Activated CD4-positive, alpha-beta T cell treated with anti-CD3 and anti-CD28 coated beads, Interleukin-2, Interleukin-6, amounts not matched to agents 100 ng/mL and 50 ng/mL, durations not matched to agents 16 hours and 8 hours (primary cell): ENCODE results near the gene RPS15.
"Not testable (repeated sequence)": the region's sequence is repeated elsewhere in the genome, so short reads cannot be mapped to it uniquely, and the experiment has no call there.

Source experiments
- DNase-seq: peaks from one replicate; pipeline ENCODE4 v3.0.0-alpha.2; 2020

The RPS15 gene

GRCh38 chr19:1471515-1472160, 33.4 kb downstream of the RPS15 start:
- DNase-seq: no peak

GRCh38 chr19:1472231-1473084, 34.3 kb downstream of the RPS15 start:
- DNase-seq: no peak

DNA sequence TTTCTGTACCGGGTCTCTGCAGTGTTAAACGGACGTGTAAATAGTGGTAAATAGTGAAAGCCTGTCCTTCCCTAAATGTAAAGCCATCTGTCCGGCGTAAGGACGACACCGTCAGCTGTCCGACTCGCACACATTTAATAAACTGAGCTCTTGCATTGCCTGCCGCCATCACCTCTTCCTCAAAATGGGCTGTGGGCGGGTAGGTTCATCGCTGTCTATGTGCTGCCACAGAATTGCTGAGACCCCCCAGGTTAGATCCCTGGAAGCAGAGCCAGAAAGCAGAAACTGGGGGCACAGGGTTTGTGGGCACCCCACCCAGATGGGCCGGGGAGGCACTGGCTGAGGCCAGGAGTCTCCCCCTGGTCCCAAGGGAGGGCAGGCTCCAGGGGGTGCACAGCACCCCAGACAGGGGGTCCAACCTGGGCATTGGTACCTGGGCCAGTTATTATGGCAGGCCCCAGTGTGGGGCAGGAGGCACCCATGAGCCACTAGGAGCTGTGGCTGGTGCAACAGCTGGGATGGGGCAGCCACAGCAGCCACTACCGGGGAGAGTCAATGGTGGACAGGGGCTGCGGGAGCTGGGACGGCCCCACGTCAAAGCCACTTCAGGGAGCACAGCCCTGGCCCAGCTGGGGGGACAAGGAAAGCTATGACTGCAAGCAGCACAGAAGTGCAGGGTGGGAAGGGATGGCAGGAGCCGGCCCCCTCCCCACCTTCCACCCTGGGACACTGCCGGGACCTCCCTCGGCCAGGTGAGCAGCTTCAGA, 35.1 kb downstream of the RPS15 start:
- DNase-seq: no peak

DNA sequence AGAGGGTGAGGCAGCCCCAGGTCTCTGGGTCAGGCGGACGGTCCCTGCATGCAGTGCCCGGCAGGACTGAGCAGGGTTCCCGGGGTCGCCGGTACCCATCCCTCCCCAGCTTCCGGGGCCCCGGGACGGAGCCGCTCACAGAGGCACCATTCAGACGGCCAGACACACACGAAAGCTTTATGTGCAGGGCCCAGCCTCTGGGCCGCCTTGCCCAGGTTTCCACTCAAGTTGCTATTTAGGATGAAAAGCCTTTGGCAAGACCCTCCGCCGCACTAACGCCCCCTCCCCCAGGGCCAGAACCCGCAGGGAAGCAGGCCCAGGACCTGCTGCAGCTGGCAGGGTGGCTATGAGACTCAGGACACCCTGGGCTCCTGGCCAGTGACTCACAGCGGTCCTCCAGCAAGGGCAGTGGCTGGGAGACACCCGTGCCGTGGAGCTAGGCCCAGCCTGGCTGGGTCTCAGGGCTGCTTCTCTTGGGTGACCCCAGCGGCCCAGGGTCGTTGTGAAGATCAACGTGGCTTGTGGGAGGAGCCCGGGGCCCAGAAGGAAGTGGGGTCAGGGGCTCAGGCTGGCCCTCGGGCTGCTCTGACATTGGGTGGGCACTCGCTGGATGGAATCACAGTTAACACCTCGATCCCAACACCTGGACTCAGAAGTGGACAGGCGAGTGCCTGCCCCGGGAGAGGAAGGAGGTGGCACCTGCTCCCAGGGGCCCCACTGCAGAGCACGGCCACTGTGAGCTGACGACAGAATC, 36.0 kb downstream of the RPS15 start:
- no peak for DNase-seq

DNA sequence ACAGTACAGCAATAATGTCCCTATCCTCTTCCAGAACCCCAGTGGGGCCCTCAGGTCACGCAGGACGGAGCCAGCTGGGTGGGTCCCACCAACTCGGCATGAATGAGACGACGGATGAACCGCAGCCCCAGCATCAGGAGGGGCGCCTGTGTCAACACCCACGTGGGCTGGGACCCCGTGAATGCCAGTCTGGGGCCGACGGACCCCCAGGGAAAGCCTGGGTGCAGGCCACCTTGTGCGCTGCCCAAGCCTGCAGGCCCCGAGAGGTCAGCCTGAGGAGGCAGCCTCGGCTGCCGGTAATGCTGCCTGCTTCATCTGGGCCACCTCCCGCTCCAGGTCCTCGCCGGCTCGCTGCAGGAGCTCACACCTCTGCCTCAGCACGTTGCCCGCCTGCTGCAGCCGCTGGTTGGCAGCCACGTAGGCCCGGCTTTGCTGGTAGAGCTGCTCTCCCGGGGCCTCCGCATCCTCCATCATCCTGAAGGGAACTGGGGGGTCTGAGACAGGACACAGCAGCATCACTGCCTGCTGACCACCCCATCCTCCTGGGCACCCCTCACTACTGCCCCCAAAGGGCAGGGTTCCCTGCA, 36.7 kb downstream of the RPS15 start:
- no peak for DNase-seq

DNA sequence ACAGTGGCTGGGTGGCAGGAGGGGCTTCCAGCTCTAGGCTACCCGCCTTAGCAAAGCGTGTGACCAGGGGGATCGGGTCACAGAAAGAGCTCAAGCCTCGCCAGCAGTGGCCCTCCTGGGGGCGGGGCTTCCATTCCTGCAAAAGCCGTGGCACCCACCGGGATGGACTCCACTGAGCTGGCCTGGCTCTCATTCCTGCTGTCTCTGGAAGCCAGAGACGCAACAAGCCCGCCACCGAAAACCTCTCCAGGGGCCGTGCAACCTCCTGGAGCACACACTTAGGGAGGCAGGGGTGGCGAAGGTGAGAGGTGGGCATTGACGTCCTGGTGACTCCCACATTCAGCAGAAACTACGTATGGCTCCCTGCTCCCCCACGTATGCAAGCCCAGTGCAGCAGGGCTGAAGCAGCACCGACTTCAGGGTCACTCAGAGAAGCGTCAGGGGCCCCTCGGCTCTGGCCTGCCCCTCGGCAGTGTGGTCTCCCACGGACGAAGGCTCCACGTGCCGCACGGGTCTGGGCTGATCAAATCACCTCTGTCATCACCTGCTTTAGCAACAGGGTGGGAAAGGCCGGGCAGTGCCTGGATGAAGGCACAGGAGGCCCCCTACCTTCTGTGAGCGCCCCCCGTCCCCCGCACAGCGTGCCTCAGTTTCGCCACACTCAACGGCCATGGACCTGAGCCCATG, 37.7 kb downstream of the RPS15 start:
- DNase-seq: no peak

- DNase-seq: not testable (repeated sequence)
Observed at GRCh38 chr19:1477056-1477455, 38.9 kb downstream of the RPS15 start.

DNA sequence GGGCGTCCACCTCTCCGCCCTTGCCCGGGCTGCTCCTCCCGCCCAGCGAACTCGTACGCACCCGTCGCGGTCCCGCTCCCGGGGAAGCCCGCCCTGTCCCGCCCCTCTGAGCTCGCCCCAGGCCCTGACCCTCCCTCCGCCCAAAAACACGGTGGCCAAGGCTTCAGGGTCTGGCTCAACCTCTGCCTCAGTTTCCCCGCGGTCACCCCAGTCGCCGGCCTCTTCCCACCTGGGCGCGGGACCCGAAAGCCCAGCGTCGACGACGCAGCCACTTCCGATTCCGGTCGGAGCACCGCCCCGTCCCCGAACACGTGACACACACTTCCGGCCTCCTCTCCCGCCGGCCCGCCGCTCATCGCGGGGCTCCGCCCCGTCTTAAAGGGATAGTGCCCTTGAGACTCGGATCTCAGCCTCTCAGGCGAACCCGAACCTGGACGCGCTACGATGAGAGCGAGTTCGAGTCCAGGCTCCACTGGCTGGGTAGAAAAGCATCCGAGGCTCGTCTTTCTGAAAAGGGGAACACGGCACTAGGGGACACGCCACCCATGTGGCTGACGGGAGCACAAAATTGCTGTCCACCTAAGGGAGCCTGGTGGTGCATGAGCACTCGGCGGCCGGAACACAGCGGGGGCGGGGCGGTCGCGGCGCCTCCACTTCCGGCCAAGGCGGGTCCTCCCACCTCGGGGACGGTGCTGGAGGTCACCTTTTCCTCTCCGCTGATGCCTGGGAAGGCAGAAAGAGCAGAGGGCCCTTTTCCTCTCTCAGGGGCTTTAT, 40.9 kb downstream of the RPS15 start, which contains the start of gene C19orf25:
Gene C19orf25, minus strand, starts transcription at position 282 of the 774 bp plus-strand sequence. CDS start 312 bp downstream, outside the sequence.
- peak; percentile 97 for DNase-seq

GRCh38 chr19:1481224-1481892, 43.2 kb downstream of the RPS15 start:
- no peak for DNase-seq

DNA sequence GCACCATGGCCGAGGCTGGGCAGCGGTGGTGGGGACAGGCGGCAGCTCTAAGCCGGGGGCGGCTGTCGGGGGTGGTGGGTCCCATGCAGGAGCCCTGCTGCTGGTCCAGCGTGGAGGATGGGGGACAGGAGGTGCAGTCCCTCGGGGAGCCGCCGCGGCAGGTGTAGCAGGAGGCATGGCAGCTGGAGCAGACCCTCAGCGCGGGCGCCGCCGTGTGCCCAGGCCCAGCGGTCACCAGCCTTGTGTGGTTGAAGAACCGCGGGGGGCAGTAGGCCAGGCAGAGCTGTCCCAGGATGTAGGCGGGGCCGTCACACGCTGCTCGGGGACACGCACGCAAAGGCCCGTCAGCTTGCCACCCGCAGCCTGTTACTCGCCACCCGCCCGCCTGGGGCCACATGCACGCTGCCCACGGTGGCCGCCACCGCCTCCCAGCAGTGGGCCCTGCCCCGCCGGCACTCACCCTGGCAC, 43.7 kb downstream of the RPS15 start:
- DNase-seq: no peak

DNA sequence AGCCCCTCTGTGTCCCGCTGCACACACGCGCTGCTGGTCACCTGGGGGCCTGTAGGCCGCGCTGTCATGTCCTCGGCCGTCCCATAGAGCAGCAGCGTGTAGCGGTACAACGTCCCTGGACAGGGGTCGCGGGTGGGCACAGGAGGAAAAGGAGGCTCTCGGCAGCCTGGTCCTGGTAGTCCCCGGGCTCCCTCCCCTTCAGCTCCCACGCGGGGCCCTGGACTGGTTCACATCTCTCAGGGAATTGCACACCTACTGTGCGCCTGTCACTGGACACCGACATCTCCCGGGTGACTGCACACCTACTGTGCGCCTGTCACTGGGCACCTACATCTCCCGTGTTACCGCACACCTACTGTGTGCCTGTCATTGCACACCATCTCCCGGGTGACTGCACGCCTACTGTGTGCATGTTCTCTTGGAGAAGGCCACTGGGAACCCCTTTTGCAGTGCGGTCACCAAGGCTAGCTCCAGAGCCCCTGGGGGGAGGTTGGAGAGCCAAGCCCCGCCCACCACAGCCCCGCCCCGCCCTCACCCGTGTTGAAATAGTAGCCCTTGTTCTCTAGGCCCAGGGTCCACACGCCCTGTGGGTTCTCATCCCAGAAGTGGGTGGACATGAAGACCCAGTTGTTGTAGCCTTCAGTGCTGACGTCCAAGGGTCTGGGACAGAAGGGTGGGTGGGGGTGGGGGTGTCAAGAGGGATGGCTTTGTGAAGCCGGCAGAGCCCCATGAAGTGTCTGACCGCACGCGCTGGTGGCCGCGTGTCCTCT, 44.4 kb downstream of the RPS15 start:
- no peak for DNase-seq

- no peak for DNase-seq
Observed at GRCh38 chr19:1483131-1483978, 45.2 kb downstream of the RPS15 start.

DNA sequence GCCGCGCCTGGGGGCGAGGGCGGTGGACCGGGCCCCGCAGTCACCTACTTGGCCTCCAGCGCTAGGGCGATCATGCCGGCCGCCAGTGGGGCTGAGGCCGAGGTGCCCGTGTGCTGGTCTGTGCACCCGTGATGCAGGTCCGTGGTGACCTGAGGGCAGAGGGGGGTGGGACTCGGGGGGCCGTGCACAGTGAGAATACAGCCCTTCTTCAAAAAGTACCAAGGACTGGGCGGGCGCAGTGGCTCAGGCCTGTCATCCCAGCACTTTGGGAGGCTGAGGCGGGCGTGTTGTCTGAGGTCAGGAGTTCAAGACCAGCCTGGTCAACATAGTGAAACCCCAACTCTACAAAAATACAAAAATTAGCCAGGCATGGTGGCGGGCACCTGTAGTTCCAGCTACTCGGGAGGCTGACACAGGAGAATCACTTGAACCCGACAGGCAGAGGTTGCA, 45.8 kb downstream of the RPS15 start:
- DNase-seq: no peak

DNA sequence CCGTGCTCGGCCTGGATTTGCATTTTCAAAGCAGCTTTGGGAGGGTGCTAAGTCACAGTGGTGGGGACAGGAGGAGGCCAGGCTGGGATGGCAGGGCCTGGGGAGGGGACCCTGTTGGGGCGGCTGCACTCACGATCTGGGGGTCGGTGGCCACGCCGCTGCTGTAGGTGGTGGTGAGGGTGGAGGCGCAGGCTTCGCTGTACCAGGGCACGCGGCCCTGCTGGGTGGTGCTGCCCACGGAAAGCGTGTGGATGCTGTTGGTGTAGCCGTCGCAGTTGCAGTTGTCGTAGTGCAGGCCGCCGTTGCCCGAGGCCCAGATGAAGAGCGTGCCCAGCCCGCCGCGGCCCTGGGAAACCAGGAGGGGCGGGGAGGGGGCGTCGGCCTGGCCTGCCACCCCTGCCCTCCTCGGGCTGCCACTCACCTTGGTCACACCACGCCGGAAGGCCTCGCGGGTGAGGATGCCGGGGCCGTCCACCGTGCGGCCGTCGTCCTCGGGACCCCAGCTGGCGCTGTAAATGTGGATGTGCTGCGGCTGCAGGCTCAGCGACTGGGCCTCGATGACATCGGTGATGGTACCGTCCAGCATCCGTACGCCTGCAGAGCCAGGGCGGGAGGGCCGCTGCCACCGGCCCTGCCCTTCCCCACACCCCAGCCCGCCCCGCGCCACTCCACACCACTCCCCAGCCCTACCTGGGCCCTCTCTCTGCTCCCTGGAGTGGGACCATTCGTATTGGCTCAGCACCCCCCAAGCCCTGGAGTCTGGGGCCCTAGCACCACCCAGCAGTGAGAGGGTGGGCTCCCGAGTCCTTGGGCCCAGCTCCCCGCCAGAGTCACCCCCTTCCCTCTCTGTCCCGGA, 48.8 kb downstream of the RPS15 start:
- no peak for DNase-seq

DNA sequence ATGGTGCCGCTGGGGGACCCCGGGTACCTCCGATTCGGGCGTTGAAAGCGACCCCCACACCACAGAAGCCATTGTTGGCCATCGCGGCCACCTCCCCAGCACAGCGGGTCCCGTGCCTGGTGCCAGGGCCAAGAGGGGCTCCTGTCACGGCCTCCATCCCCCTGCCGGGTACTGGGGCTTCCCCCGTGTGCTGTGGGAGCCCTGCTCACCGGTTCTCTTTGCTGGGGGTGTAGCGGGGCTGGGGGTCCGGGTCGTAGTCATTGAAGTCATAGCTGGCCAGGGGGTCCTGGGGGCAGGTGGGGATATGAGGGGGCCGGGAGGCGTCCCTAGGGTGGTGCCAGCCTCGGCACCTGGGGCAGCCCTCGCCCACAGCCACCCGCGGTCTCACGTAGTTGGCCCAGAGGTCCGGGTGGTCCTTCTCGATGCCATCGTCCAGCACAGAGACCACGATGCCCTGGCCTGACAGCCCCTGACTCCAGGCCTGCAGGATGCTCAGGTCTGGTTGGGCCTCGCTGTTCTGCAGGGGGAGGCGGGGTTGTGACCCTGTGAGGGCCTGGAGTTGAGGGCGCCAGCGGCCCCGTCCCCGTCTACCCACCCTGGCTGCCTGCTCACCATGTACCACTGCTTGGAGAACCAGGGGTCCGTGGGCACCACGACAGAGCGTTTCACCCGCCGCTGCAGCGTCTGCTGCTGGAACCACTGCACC, 49.5 kb downstream of the RPS15 start:
- no peak for DNase-seq

DNA sequence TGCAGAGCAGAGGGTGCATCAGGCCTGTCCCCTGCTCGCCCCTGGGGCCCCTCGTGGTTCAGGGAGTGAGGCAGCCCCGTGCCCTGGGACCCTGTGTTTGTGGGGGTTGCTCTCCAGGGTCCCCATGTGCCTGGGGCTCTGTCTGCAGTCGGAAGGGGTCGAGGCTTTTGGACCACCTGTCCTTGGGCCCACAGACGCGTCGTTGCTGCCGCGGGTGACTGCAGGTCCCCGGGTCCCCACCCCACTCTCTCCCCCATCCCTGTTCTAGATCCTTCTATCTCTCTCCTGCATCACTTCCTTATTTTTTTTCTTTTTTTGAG, 50.0 kb downstream of the RPS15 start:
- DNase-seq: no peak
